Tibial artery (tissue), 4 donors: Measurements from ENCODE around the gene VENTX.
A peak's percentile ranks its signal among the peaks of the same experiment; 100 is the strongest.

Source experiments
- DNase-seq, 2 donors: peaks; one replicate each; pipeline ENCODE4 v3.0.0-alpha.2; 2019
- H3K27ac ChIP-seq, 2 donors: fragments of 200-600 bp; sonication (generic) in 1 of 2; 1 replicate in 1 of 2; 2 replicates in 1 of 2; pipeline ENCODE4 v1.5.1; 2018 to 2019; ENCODE audit warnings: mild to moderate bottlenecking in 1 of 2
- H3K27me3 ChIP-seq, 2 donors: fragments of 200-600 bp; sonication (generic) in 1 of 2; one replicate each; pipeline versions ENCODE4 v1.5.1 to v1.6.0; 2016 to 2019
- H3K36me3 ChIP-seq, 3 donors: fragments of 200-600 bp; sonication (generic) in 2 of 3; one replicate each; pipeline ENCODE4 v1.5.1; 2016 to 2019; ENCODE audit warnings: mild to moderate bottlenecking in 2 of 3
- H3K4me1 ChIP-seq, 4 donors: fragments of 200-600 bp; sonication (generic) in 2 of 4; 1 replicate in 3 of 4; 2 replicates in 1 of 4; pipeline ENCODE4 v1.5.1; 2016 to 2019
- H3K4me3 ChIP-seq, 2 donors: fragments of 200-600 bp; sonication (generic) in 1 of 2; 1 replicate in 1 of 2; 2 replicates in 1 of 2; pipeline ENCODE4 v1.5.1; 2018 to 2019; ENCODE audit warnings: mild to moderate bottlenecking in 2 of 2
- H3K9me3 ChIP-seq, 3 donors: fragments of 200-600 bp; sonication (generic) in 1 of 3; one replicate each; pipeline ENCODE4 v1.5.1; 2016 to 2019
- intact Hi-C: fragments of 100-400 bp; cut with DNase I; formaldehyde crosslinking; loops from one replicate; pipeline ENCODE4 v1.15.0; 2023; ENCODE audit warnings: low total_unique reads
- TF ChIP-seq, protein P1 (sequence below), 2 experiments: fragments of 200-600 bp in 1 of 2; fragments of 450-650 bp in 1 of 2; IDR thresholded peaks; one replicate each; pipeline ENCODE4 v1.5.1; 2017 to 2019; ENCODE audit warnings: antibody characterized with exemption in 2 of 2, mild to moderate bottlenecking in 1 of 2, moderate library complexity in 1 of 2

The VENTX gene

DNA sequence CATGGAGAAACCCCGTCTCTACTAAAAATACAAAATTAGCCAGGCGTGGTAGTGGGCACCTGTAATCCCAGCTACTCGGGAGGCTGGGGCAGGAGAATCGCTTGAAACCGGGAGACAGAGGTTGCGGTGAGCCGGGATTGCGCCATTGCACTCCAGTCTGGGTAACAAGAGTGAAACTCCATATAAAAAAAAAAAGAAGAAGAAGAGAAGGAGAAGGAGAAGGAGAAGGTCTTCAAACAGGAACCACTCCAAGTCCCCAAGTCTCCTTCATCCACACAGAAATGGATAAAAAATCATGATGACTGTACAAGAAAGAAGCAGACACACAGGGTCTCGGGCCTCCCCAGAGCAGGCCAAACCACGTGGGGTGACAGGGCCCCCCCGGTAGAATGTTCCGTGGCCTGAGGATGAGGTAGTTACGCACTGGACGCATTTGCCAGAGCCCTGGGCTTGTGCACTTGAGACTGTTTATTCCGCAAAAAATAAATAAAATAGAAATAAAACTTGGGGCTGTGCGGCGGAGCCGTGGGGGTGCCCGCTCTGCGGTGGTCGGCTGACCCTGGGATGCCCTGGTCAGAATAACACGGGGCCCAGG, 15.8 kb downstream of the VENTX start:
- TF ChIP-seq, protein P1, sequence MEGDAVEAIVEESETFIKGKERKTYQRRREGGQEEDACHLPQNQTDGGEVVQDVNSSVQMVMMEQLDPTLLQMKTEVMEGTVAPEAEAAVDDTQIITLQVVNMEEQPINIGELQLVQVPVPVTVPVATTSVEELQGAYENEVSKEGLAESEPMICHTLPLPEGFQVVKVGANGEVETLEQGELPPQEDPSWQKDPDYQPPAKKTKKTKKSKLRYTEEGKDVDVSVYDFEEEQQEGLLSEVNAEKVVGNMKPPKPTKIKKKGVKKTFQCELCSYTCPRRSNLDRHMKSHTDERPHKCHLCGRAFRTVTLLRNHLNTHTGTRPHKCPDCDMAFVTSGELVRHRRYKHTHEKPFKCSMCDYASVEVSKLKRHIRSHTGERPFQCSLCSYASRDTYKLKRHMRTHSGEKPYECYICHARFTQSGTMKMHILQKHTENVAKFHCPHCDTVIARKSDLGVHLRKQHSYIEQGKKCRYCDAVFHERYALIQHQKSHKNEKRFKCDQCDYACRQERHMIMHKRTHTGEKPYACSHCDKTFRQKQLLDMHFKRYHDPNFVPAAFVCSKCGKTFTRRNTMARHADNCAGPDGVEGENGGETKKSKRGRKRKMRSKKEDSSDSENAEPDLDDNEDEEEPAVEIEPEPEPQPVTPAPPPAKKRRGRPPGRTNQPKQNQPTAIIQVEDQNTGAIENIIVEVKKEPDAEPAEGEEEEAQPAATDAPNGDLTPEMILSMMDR (IDR thresholded peaks at IDR 0.05) = no peak
- no peaks in the 10 kb centered on the region for H3K36me3 ChIP-seq
- H3K4me1 ChIP-seq = peaks cover 0 to 15% (median 10%) of the 10 kb centered on the region in 4 donors
- no peak overlapping the region for H3K4me3 ChIP-seq
- H3K27me3 ChIP-seq = peaks cover 0 to 55% of the 10 kb centered on the region in 2 donors
- DNase-seq = no peak
- H3K27ac ChIP-seq = no peak overlapping the region
- intact Hi-C loops = no loop called here
- H3K9me3 ChIP-seq = no peaks in the 10 kb centered on the region

DNA sequence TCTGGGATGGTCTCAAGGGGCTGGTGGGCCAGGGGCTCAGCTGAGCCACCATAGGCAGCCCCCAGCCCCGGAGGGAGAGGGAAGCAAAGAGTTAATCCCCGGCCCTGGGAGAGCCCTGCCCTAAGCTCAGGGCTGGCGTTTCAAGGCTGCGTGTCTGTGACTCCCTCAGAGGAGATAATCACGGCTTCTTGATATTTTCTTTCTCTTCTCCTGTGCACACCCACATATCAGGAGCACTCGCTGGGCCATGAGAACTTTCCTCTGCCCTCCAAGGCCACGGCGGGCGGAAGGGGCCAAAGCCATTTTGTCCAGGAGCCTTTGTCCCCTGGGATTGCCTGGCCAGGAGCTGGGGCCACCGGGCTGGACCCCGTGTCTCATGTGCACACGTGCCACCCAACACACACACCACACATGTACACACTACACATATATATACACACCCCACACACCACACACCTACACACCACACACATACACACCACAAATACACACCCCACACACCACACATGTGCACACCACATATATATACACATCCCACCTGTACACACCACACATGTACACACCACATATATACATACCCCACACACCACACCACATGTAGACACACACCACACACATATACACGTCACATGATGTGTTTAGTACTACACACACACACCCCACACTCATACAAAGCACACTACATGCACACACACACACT, 16.9 kb downstream of the VENTX start:
- Histone ChIP-seq H3K27ac (no peak overlapping the region), H3K4me1 (peaks cover 0 to 26% (median 19%) of the 10 kb centered on the region in 4 donors), H3K36me3 (no peaks in the 10 kb centered on the region), H3K9me3 (no peaks in the 10 kb centered on the region), H3K27me3 (peaks cover 0 to 44% of the 10 kb centered on the region in 2 donors), H3K4me3 (no peak overlapping the region)
- TF ChIP-seq, protein P1 (IDR thresholded peaks at IDR 0.05) = no peak
- intact Hi-C loops = no loop called here
- no peak for DNase-seq

DNA sequence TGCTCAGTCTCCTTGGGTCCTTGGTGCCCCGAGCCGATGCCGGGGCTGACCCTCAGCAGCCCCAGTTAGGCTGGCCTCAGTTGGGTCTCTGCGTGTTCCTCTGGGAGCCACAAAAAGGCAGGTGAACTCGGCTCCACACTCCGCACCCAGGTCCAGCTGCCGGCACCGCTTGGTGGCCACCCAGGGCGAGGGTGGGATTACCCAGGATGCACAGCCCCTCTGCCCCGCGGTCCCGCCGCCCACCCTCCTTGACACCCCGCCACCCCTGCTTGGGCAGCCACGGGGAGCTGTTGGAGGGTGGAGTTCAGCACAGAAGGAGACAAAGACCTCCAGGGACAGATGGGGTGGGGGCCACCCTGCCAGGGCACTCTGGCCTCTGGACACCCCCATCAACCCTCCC, 17.7 kb downstream of the VENTX start:
- Histone ChIP-seq H3K4me1 (peaks cover 0 to 33% (median 24%) of the 10 kb centered on the region in 4 donors), H3K36me3 (no peaks in the 10 kb centered on the region), H3K9me3 (no peaks in the 10 kb centered on the region), H3K27ac (no peak overlapping the region), H3K27me3 (peaks cover 0 to 36% of the 10 kb centered on the region in 2 donors), H3K4me3 (no peak overlapping the region)
- TF ChIP-seq, protein P1 (IDR thresholded peaks at IDR 0.05) = no peak
- intact Hi-C loops = no loop called here
- no peak for DNase-seq

DNA sequence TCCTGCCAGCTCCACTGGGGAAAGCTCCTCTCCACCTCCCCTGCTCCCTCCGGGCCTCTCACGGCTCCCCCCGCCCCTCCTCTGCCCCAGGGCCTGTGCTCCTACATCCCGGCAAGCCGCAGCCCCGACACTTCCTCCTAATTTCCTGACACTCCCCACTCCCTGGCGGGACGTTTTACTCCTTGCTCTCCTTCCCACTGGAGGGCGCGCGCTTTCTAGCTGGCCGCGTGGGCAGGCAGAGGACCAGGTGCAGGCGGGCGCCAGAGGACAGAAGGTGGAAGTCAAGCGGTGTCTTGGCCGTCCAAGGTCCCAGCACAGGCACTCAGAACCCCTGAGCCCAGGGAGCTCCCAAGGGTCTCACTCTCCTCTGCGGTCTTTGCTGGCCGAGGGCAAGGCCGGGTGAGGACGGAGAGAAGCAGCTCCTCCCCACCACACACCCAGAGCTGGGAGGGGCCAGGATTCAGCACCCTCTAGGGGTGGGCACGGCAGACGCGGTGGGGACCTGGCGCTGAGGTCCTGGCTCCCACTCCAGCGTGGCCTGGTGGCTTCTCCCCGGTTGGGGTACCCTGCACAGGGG, 19.9 kb downstream of the VENTX start:
- intact Hi-C loops = no loop called here
- TF ChIP-seq, protein P1 (IDR thresholded peaks at IDR 0.05) = no peak
- Histone ChIP-seq H3K9me3 (no peaks in the 10 kb centered on the region), H3K27ac (peak overlapping the region in 1 of 2 donors; percentile 53), H3K36me3 (no peaks in the 10 kb centered on the region), H3K4me1 (peaks cover 0 to 50% (median 39%) of the 10 kb centered on the region in 4 donors), H3K4me3 (peak overlapping the region in 1 of 2 donors; percentile 10), H3K27me3 (peaks cover 0 to 16% of the 10 kb centered on the region in 2 donors)
- peak; percentile 77 to 83 for DNase-seq

DNA sequence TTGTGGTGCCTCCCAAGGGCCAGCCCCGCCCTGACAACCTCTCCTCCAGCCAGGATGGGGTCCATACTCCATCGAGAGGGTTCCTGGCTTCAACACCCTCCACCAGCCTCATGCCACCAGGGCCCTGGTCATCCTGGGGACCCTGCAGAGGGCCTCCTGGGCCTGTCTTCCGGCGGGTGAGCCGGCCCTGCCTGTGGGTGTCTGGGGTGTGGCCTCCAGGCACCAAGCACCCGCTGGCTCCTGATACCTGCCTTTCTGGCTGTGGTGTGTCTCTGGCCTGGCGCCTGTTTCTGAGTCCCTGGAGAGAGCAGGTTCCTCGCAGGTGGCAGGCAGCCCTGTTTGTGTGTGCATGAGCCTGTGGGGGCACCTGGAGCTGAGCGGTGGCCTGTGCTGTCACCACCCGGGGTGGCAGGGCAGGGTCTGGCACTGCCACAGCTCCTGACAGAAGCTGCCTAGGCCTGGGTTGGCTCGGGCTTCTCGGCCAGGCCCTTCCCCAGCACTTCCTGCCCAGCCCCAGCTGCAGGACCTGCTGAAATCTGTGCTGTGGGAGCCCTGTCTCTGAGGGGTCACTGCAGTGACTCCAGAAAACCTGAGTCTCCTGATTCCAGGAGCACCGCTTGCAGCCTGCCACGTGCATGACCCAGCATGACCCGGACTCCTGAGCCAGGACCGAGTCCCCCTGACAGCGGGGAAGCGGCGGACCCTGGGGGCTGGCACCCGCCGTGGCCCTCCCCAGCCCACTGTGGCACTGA, 20.6 kb downstream of the VENTX start:
- Histone ChIP-seq H3K4me3 (peak overlapping the region in 1 of 2 donors; percentile 10), H3K27me3 (peaks cover 0 to 14% of the 10 kb centered on the region in 2 donors), H3K4me1 (peaks cover 0 to 52% (median 42%) of the 10 kb centered on the region in 4 donors), H3K27ac (peak overlapping the region; percentile 52 to 53), H3K9me3 (no peaks in the 10 kb centered on the region), H3K36me3 (no peaks in the 10 kb centered on the region)
- DNase-seq = no peak
- intact Hi-C loops = no loop called here
- TF ChIP-seq, protein P1 (IDR thresholded peaks at IDR 0.05) = no peak
